Myocyte (in vitro differentiated cells): Measurements from ENCODE around the gene MYO1D. TPM values are rescaled to one million over a fixed set of nuclear protein-coding genes. Genes with fewer than 3 reads are reported as not detected.
"Not testable (repeated sequence)": the region's sequence is repeated elsewhere in the genome, so short reads cannot be mapped to it uniquely, and the experiment has no call there.

ENCODE experiments used
- DNase-seq: peaks from one replicate; pipeline ENCODE4 v3.0.0-alpha.2; 2012; ENCODE audit warnings: low read depth
- total RNA-seq: library from RNA; depleted of rRNA; stranded (reverse); fragments of >200 nt; gene quantifications from 2 replicates; pipeline ENCODE4 v1.2.3, GENCODE V29; 2014

MYO1D gene
- total RNA-seq, 1 donor from 2014 or later, result 34.8 TPM

- DNase-seq, result no peak
Observed at GRCh38 chr17:32549559-32549958, 327.4 kb downstream of the MYO1D start.

GRCh38 chr17:32546031-32546444 is 330.9 kb downstream of the MYO1D start:
- DNase-seq, result no peak

- no peak for DNase-seq
Observed at GRCh38 chr17:32542186-32542585, 334.7 kb downstream of the MYO1D start.

- no peak for DNase-seq
Observed at GRCh38 chr17:32541640-32542039, 335.3 kb downstream of the MYO1D start.

- DNase-seq, result no peak
Observed at GRCh38 chr17:32536736-32537643, 339.9 kb downstream of the MYO1D start.

- DNase-seq, result no peak
Observed at GRCh38 chr17:32533296-32533695, 343.6 kb downstream of the MYO1D start.

- no peak for DNase-seq
Observed at GRCh38 chr17:32529604-32530003, 347.3 kb downstream of the MYO1D start.

GRCh38 chr17:32528825-32529224 is 348.1 kb downstream of the MYO1D start:
- DNase-seq, result no peak

GRCh38 chr17:32527146-32527545 is 349.8 kb downstream of the MYO1D start:
- no peak for DNase-seq

GRCh38 chr17:32525122-32525521 is 351.8 kb downstream of the MYO1D start:
- peak; percentile 98 for DNase-seq

- not testable (repeated sequence) for DNase-seq
Observed at GRCh38 chr17:32524553-32524880, 352.4 kb downstream of the MYO1D start.

- DNase-seq, result no peak
Observed at GRCh38 chr17:32523827-32524552, 352.9 kb downstream of the MYO1D start.

- DNase-seq, result no peak
Observed at GRCh38 chr17:32523017-32523680, 353.8 kb downstream of the MYO1D start.

- no peak for DNase-seq
Observed at GRCh38 chr17:32520737-32521404, 356.1 kb downstream of the MYO1D start.

GRCh38 chr17:32520104-32520701 is 356.7 kb downstream of the MYO1D start:
- DNase-seq, result peak; percentile 84

GRCh38 chr17:32519228-32520103 is 357.5 kb downstream of the MYO1D start:
- DNase-seq, result peak; percentile 92

- DNase-seq, result no peak
Observed at GRCh38 chr17:32518646-32519227, 358.2 kb downstream of the MYO1D start.

GRCh38 chr17:32517982-32518381 is 358.9 kb downstream of the MYO1D start:
- peak; percentile 67 for DNase-seq

- no peak for DNase-seq
Observed at GRCh38 chr17:32516940-32517701, 359.8 kb downstream of the MYO1D start.
